ENCODE data around the gene DDX10.

DDX10 gene

DNA sequence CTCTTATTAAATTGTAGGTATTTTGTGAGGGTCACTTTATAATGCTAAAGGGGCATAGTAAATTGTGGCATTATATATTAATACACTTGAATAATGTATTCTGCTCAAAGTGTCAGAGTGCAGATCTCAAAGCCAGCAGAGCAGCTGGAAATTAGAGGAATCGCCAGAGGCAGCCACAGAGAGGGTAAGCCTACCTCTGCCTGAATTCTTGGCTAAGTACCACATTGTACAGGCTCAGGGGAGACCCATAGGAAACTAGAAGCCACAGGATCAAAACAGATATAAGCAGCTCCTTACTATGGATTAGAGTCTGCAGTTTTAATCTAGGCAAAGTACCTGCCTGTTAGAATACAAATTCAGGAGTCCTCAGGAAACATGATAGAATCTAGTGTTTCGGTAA is 249.3 kb downstream of the DDX10 start:
- DNase-seq = no peak

- DNase-seq = no peak
These were observed 250.1 kb downstream of the DDX10 start for GRCh38 chr11:108914981-108915380.

GRCh38 chr11:108915666-108916065 is 250.8 kb downstream of the DDX10 start:
- DNase-seq = no peak

- no peak for DNase-seq
These were observed 251.4 kb downstream of the DDX10 start for GRCh38 chr11:108916290-108916689.

- no peak for DNase-seq
These were observed 252.1 kb downstream of the DDX10 start for GRCh38 chr11:108916935-108917334.

GRCh38 chr11:108921211-108921610 is 256.3 kb downstream of the DDX10 start:
- no peak for DNase-seq

GRCh38 chr11:108922241-108922640 is 257.4 kb downstream of the DDX10 start:
- no peak for DNase-seq

GRCh38 chr11:108923413-108923812 is 258.5 kb downstream of the DDX10 start:
- DNase-seq = no peak

GRCh38 chr11:108926171-108926840 is 261.4 kb downstream of the DDX10 start:
- no peak for DNase-seq

GRCh38 chr11:108926841-108927577 is 262.1 kb downstream of the DDX10 start:
- no peak for DNase-seq

- DNase-seq = no peak
These were observed 263.1 kb downstream of the DDX10 start for GRCh38 chr11:108927791-108928545.

- no peak for DNase-seq
These were observed 264.4 kb downstream of the DDX10 start for GRCh38 chr11:108929241-108929640.

DNA sequence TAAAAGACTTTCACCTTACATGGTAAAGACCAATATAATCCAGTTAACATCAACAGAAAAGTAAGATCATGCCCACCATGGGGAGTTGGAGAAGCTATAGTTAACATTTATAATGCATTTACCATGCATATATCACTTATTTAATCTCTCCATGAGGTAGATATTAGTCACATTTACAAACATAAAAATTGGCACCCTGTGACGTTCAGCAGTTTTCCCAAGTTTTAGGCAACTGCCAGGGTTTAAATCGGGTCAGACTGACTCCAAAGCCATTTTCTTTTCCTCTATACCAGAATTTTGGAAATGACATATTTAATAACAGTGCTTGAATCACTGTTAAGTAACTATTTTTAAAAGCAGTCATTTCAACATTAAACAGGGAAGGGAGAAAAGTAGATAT is 266.3 kb downstream of the DDX10 start:
- DNase-seq = no peak

- DNase-seq = no peak
These were observed 268.8 kb downstream of the DDX10 start for GRCh38 chr11:108933630-108934029.

DNA sequence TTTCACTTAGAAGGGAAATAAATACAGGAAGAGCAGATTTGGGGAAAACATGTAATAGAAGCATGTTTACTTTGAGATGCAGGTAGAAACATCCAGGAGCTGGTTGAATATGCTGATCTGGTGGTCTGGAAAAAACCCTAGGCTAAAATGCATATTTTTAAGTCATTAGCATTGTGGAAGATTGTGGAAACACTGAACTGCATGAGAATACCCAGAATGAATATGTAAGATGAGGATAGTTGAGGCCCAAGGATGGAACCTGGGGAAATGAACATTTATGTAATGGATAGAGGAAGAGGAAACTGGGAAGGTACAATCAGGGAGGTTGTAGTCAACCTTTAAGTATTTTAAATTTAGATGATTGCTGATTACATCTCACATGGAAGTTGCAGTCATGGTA is 269.4 kb downstream of the DDX10 start:
- no peak for DNase-seq

DNA sequence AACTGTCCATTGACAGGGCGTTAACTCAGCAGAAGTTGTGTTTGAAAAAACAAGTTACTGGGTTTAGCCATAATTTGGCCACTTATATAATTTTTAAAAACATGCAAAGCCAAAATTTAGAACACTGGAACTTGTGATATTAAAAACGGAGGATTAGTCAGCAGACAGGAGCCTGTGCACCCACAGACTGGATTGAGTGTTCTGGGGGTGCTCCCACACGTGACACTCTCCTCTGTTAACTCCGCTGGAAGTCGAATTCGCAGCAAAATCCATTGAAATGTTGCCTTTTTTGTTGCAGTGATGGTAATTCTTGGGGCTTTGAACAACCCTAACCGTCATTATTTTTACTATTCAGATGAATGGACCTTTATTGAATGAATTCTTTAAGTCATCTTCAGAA is 269.8 kb downstream of the DDX10 start:
- no peak for DNase-seq

- no peak for DNase-seq
These were observed 272.9 kb downstream of the DDX10 start for GRCh38 chr11:108937746-108938145.

- no peak for DNase-seq
These were observed 273.7 kb downstream of the DDX10 start for GRCh38 chr11:108938604-108939003.

DNA sequence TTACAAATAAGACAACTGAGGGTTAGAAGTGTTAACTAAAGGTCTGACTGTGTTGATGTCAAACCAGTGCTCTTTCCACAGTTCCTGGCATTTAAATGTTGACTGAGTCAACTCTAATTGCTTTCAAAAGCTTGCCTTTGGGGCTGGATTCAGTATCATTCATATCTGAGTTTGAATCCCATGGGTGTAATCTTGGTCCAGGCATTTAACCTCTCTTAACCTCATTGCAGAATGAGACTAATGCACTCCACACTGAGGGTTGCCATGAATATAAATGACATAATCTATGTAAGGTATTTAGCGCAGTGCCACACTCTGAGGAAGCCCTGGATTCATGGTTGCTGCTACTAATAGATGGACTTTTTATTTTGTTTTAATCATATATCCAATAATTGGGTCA is 274.3 kb downstream of the DDX10 start:
- DNase-seq = no peak

DNA sequence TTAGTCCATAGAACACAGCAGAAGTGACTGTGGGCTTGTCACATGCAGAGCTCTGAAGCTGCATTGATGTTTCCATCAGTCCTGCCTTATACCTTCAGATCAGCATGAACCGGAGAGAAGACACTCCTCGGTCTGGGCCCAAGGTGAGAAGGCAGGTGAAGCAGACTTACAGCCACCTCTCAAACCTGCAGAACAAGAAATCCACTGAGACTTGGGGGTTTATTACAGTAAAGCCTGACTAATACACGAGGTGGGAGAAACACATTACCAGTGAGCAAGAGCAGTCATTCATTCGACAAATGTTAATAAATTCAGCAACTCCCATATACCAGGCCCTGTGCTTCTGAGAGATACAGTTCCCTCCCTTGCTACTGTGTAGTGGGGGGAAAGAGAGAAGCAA is 279.0 kb downstream of the DDX10 start:
- no peak for DNase-seq

DNA sequence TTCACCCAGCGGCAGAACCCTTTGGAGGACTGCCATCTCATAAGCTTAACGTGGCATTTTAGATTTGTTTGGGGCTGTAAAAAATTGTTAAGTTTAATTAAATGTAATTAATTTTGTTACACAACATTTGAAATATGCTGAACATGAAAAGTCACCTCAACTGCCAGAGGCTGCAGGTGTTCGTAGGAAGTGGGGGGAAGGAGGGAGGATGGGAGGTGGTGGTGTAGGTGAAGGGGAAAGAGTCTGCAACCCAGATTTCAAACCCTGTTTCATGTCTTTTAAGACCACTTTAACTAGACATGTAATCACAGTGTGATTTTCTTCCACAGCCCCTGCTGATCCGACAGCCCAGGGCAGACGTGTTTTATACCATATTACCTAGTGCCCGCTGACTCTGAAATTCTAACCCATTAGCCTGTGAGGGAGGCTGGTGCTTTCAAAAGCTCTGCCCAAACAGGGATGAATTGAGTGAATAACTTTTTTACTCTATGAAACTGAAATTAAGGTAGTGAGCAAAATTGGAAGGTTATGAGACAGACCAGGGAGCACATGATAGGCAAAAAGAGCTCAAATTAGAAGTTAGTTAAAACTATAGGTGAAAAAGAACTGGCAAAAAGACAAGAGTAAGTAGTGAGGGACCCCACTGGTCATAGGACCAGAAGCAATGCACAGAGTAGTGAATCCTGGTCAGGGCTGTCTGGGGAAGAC is 279.8 kb downstream of the DDX10 start:
- DNase-seq = no peak

GRCh38 chr11:108945341-108945740 is 280.5 kb downstream of the DDX10 start:
- no peak for DNase-seq
